ENCODE results near the gene BRD7. TPM values are rescaled to one million over a fixed set of nuclear protein-coding genes. Genes with fewer than 3 reads are reported as not detected.

Gene BRD7
- total and polyA plus RNA-seq, 10 of the 15 experiments (the other 5 are each of a cell fraction or from before 2014, with no cell fraction given) = 16.9 to 74.7 (median 52.0) TPM

- no peak for TF ChIP-seq PRDM15 (CRISPR knock-in tag; IDR thresholded peaks at IDR 0.05)
- no peak for TF ChIP-seq ZBED1 (IDR thresholded peaks at IDR 0.05; ENCODE audit: borderline replicate concordance)
- TF ChIP-seq BHLHE40 (IDR thresholded peaks at IDR 0.05; ENCODE audit: borderline replicate concordance in 1 of 2, low read depth in 2 of 2, low read length in 1 of 2) = peak in 1 of 2 experiments; percentile 50; a peak in 1 of 4 replicates
- no peak for TF ChIP-seq FOS (IDR thresholded peaks at IDR 0.05; ENCODE audit: borderline replicate concordance, extremely low read depth, insufficient read length)
- TF ChIP-seq IKZF1 (conservative IDR thresholded peaks at IDR 0.05) = peak; percentile 56
- no peak for TF ChIP-seq TARDBP (IDR thresholded peaks at IDR 0.05; ENCODE audit: borderline replicate concordance)
- peak; percentile 45; the same call in 1 of the 2 replicates for TF ChIP-seq TAF1 (IDR thresholded peaks at IDR 0.05; ENCODE audit: borderline replicate concordance, low read depth, low read length)
- TF ChIP-seq EP300 (IDR thresholded peaks at IDR 0.05; ENCODE audit: borderline replicate concordance in 1 of 2, control insufficient read depth in 1 of 2, low read depth in 2 of 2, low read length in 2 of 2) = no peak
- peak; percentile 49; the same call in 1 of the 2 replicates for TF ChIP-seq POLR2A (IDR thresholded peaks at IDR 0.05; ENCODE audit: low read depth, low read length)
- no peak for TF ChIP-seq ZBTB11 (CRISPR knock-in tag; IDR thresholded peaks at IDR 0.05)
- TF ChIP-seq ZNF24 (IDR thresholded peaks at IDR 0.05) = 0 out of 2 replicates have a peak, but pooled peaks have one; percentile 10
- peak; percentile 61; the same call in 1 of the 2 replicates for TF ChIP-seq GATAD2B (conservative IDR thresholded peaks at IDR 0.05; ENCODE audit: low read depth)
- TF ChIP-seq HCFC1 (IDR thresholded peaks at IDR 0.05; ENCODE audit: low read length) = peak; percentile 51; the same call in 1 of the 2 replicates
- peak in 2 of 3 experiments; percentile 42 to 52; a peak in 3 of 6 replicates for TF ChIP-seq CTCF (IDR thresholded peaks at IDR 0.05 in 2 of 3, conservative IDR thresholded peaks at IDR 0.05 in 1 of 3; ENCODE audit: control insufficient read depth in 2 of 3, extremely low read depth in 1 of 3, insufficient read depth in 1 of 3, low read depth in 3 of 3, low read length in 3 of 3)
- TF ChIP-seq TCF7 (IDR thresholded peaks at IDR 0.05; ENCODE audit: borderline replicate concordance) = no peak
- no peak for TF ChIP-seq YBX1 (IDR thresholded peaks at IDR 0.05)
- no peak for TF ChIP-seq MYB (IDR thresholded peaks at IDR 0.05; ENCODE audit: borderline replicate concordance, low read depth, low read length)
- no peak; the same call in 1 of the 2 replicates for TF ChIP-seq RB1 (IDR thresholded peaks at IDR 0.05; ENCODE audit: borderline replicate concordance)
- no peak for TF ChIP-seq BMI1 (IDR thresholded peaks at IDR 0.05; ENCODE audit: borderline replicate concordance)
- TF ChIP-seq EGR1 (IDR thresholded peaks at IDR 0.05; ENCODE audit: borderline replicate concordance in 1 of 2, low read depth in 2 of 2, low read length in 2 of 2) = peak in 1 of 2 experiments; percentile 85; a peak in 2 of 3 replicates
- no peak for TF ChIP-seq PAX5 (IDR thresholded peaks at IDR 0.05; ENCODE audit: borderline replicate concordance, low read depth, low read length)
These were observed at the start of gene BRD7 (continued) for GRCh38 chr16:50368410-50369132.

All from GM12878 (cell line).